GM23338 (cell line): Measurements from ENCODE around the gene TNNI3K. TPM values are rescaled to one million over a fixed set of nuclear protein-coding genes. Genes with fewer than 3 reads are reported as not detected.

Experiments
- ATAC-seq: fragments of 200-7000 bp; cut with Tn5 transposase; 3 replicates; pipeline ENCODE4 v1.9.1; 2020
- DNase-seq: peaks from one replicate; pipeline ENCODE4 v3.0.0-alpha.2; 2015; ENCODE audit warnings: low spot score
- H2AFZ ChIP-seq: fragments of 200-600 bp; sonication (generic); 2 replicates; pipeline ENCODE4 v1.8.0; 2016; ENCODE audit warnings: antibody characterized with exemption, mild to moderate bottlenecking, moderate library complexity
- H3F3A ChIP-seq: fragments of 200-600 bp; sonication (generic); replicated peaks from 2 replicates; pipeline ENCODE4 v1.8.0; 2017; ENCODE audit warnings: antibody characterized with exemption, mixed run types, low read depth
- H3K27ac ChIP-seq: fragments of 200-600 bp; sonication (generic); 2 replicates; pipeline ENCODE4 v1.6.1; 2016; ENCODE audit warnings: low read depth
- H3K27me3 ChIP-seq: fragments of 200-600 bp; sonication (generic); 2 replicates; pipeline ENCODE4 v1.8.0; 2016; ENCODE audit warnings: mild to moderate bottlenecking, mixed run types, moderate library complexity; ENCODE audit not compliant: insufficient read depth
- H3K36me3 ChIP-seq: fragments of 200-600 bp; sonication (generic); 2 replicates; pipeline ENCODE4 v1.8.0; 2016; ENCODE audit warnings: mild to moderate bottlenecking; ENCODE audit not compliant: insufficient read depth
- H3K4me1 ChIP-seq: fragments of 200-600 bp; sonication (generic); 2 replicates; pipeline ENCODE4 v1.8.0; 2016; ENCODE audit warnings: mild to moderate bottlenecking, moderate library complexity; ENCODE audit not compliant: insufficient read depth
- H3K4me2 ChIP-seq: fragments of 200-600 bp; sonication (generic); 2 replicates; pipeline ENCODE4 v1.7.1; 2017; ENCODE audit warnings: mixed run types
- H3K4me3 ChIP-seq: fragments of 200-600 bp; sonication (generic); 2 replicates; pipeline ENCODE4 v1.6.1; 2016; ENCODE audit warnings: mixed run types
- H3K79me2 ChIP-seq: fragments of 200-600 bp; sonication (generic); replicated peaks from 2 replicates; pipeline ENCODE4 v1.8.0; 2017; ENCODE audit warnings: mild to moderate bottlenecking; ENCODE audit not compliant: insufficient read depth
- H3K9me2 ChIP-seq: fragments of 200-600 bp; sonication (generic); 2 replicates; pipeline ENCODE4 v1.8.0; 2017; ENCODE audit not compliant: insufficient read depth
- H4K20me1 ChIP-seq: fragments of 200-600 bp; sonication (generic); replicated peaks from 2 replicates; pipeline ENCODE4 v1.8.0; 2017; ENCODE audit warnings: mild to moderate bottlenecking; ENCODE audit not compliant: insufficient read depth
- H3K27ac Mint-ChIP-seq: 2 replicates; pipeline ENCODE4 v1.8.0; 2020; ENCODE audit warnings: inconsistent platforms, mild to moderate bottlenecking, moderate library complexity, mixed read lengths
- H3K27me3 Mint-ChIP-seq: 3 replicates; pipeline ENCODE4 v1.8.0; 2022; ENCODE audit warnings: low read depth, mild to moderate bottlenecking, moderate library complexity, mixed read lengths, inconsistent platforms; ENCODE audit not compliant: insufficient read depth, poor library complexity
- H3K36me3 Mint-ChIP-seq: 3 replicates; pipeline ENCODE4 v1.8.0; 2021; ENCODE audit warnings: low read depth, mild to moderate bottlenecking, inconsistent platforms, moderate library complexity, mixed read lengths
- H3K4me1 Mint-ChIP-seq: 3 replicates; pipeline ENCODE4 v1.8.0; 2020; ENCODE audit warnings: mild to moderate bottlenecking, inconsistent platforms, mixed read lengths
- H3K4me3 Mint-ChIP-seq: 3 replicates; pipeline ENCODE4 v1.8.0; 2021; ENCODE audit warnings: moderate library complexity, mild to moderate bottlenecking, inconsistent platforms, mixed read lengths
- H3K9me3 Mint-ChIP-seq: 3 replicates; pipeline ENCODE4 v1.8.0; 2020; ENCODE audit warnings: moderate library complexity, mild to moderate bottlenecking, inconsistent platforms, mixed read lengths
- CREB1 ChIP-seq: fragments of 250-450 bp; sonication (Bioruptor Pico); IDR thresholded peaks from 2 replicates; pipeline ENCODE4 v1.5.0; 2020; ENCODE audit warnings: low read depth, mild to moderate bottlenecking, moderate library complexity
- CTCF ChIP-seq, 2 experiments: fragments of 200-600 bp in 1 of 2; sonication (generic) in 1 of 2; conservative IDR thresholded peaks; 2 replicates each; pipeline versions ENCODE4 v1.5.1 to v1.6.1; 2016 to 2017; ENCODE audit warnings: antibody characterized with exemption in 2 of 2, low read depth in 2 of 2, mild to moderate bottlenecking in 2 of 2, moderate library complexity in 1 of 2
- EZH2 ChIP-seq: fragments of 200-600 bp; sonication (generic); IDR thresholded peaks from one replicate; pipeline ENCODE4 v1.8.0; 2017; ENCODE audit warnings: antibody characterized with exemption, mild to moderate bottlenecking, low read depth; ENCODE audit not compliant: unreplicated experiment
- EZH2phosphoT487 ChIP-seq: fragments of 200-600 bp; sonication (generic); IDR thresholded peaks from one replicate; pipeline ENCODE4 v1.8.1; 2018; ENCODE audit warnings: antibody characterized with exemption; ENCODE audit not compliant: unreplicated experiment
- JUNB ChIP-seq: IDR thresholded peaks from one replicate; pipeline ENCODE4 v1.6.1; 2016; ENCODE audit warnings: antibody characterized with exemption; ENCODE audit not compliant: unreplicated experiment
- POLR2AphosphoS5 ChIP-seq: IDR thresholded peaks from 2 replicates; pipeline ENCODE4 v1.6.1; 2016; ENCODE audit warnings: antibody characterized with exemption, low read depth
- ZNF114 ChIP-seq: fragments of 250-450 bp; sonication (Bioruptor Pico); IDR thresholded peaks from 2 replicates; pipeline ENCODE4 v1.5.0; 2020; ENCODE audit warnings: mild to moderate bottlenecking, moderate library complexity
- ZNF331 ChIP-seq: fragments of 250-450 bp; sonication (Bioruptor Pico); IDR thresholded peaks from 2 replicates; pipeline ENCODE4 v1.5.0; 2020; ENCODE audit warnings: low read depth, mild to moderate bottlenecking, moderate library complexity
- polyA plus RNA-seq: library from polyadenylated mRNA; unstranded; fragments of >200 nt; fragmentation: Nextera tagmentation; extraction: Ambion mirVana; gene quantifications from 2 replicates; pipeline ENCODE4 v1.2.1, GENCODE V29; 2016
- total RNA-seq: library from RNA; depleted of rRNA; stranded (reverse); fragments of >200 nt; shearing (Covaris generic); gene quantifications from 2 replicates; pipeline ENCODE4 v1.2.3, GENCODE V29; 2014
- TF ChIP-seq, protein P1 (sequence below): IDR thresholded peaks from one replicate; pipeline ENCODE4 v1.6.1; 2018; ENCODE audit warnings: antibody characterized with exemption; ENCODE audit not compliant: unreplicated experiment

The TNNI3K gene
- total and polyA plus RNA-seq, 2 experiments from 2014 or later = not detected

DNA sequence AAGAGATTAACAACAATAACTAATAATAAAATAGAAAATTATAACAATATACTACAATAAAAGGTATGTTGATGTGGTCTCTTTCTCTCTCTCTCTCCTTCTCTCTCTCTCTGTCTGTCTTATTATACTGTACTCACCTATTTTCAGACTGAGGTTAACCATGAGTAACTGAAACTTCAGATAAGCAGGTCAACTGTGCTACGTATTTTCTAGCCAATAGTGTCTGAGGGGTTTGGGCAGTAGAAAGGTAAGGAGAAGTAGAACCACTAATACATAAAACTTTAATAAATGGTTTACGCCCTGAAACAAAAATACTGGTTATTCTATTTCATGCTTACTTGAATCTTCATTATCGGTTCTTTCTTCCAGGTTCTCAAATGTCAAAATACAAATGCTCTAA lies 348.2 kb downstream of the TNNI3K start:
- Mint-ChIP-seq H3K36me3 (no peaks in the 10 kb centered on the region), H3K4me1 (peaks cover 6% of the 10 kb centered on the region), H3K27me3 (no peaks in the 10 kb centered on the region), H3K27ac (no peak overlapping the region), H3K9me3 (no peaks in the 10 kb centered on the region), H3K4me3 (no peak overlapping the region)
- H3K36me3 ChIP-seq = no peaks in the 10 kb centered on the region
- no peaks in the 10 kb centered on the region for H3K27me3 ChIP-seq
- H2AFZ ChIP-seq = no peak overlapping the region
- TF ChIP-seq POLR2AphosphoS5 (no peak), CTCF (conservative IDR thresholded peaks at IDR 0.05; ENCODE audit: low read depth in 2 of 2) (no peak), ZNF114 (CRISPR knock-in tag) (no peak), CREB1 (CRISPR knock-in tag) (no peak), EZH2 (no peak), ZNF331 (no peak), JUNB (no peak), EZH2phosphoT487 (no peak)
- TF ChIP-seq, protein P1, sequence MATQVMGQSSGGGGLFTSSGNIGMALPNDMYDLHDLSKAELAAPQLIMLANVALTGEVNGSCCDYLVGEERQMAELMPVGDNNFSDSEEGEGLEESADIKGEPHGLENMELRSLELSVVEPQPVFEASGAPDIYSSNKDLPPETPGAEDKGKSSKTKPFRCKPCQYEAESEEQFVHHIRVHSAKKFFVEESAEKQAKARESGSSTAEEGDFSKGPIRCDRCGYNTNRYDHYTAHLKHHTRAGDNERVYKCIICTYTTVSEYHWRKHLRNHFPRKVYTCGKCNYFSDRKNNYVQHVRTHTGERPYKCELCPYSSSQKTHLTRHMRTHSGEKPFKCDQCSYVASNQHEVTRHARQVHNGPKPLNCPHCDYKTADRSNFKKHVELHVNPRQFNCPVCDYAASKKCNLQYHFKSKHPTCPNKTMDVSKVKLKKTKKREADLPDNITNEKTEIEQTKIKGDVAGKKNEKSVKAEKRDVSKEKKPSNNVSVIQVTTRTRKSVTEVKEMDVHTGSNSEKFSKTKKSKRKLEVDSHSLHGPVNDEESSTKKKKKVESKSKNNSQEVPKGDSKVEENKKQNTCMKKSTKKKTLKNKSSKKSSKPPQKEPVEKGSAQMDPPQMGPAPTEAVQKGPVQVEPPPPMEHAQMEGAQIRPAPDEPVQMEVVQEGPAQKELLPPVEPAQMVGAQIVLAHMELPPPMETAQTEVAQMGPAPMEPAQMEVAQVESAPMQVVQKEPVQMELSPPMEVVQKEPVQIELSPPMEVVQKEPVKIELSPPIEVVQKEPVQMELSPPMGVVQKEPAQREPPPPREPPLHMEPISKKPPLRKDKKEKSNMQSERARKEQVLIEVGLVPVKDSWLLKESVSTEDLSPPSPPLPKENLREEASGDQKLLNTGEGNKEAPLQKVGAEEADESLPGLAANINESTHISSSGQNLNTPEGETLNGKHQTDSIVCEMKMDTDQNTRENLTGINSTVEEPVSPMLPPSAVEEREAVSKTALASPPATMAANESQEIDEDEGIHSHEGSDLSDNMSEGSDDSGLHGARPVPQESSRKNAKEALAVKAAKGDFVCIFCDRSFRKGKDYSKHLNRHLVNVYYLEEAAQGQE = no peak
- H3K9me2 ChIP-seq = no peaks in the 10 kb centered on the region
- H3K4me1 ChIP-seq = no peaks in the 10 kb centered on the region
- no peak for ATAC-seq
- H3F3A ChIP-seq = no peaks in the 10 kb centered on the region
- H3K27ac ChIP-seq = no peak overlapping the region
- H3K4me3 ChIP-seq = no peak overlapping the region
- no peak overlapping the region for H3K4me2 ChIP-seq
- no peaks in the 10 kb centered on the region for H3K79me2 ChIP-seq
- no peak for DNase-seq
- no peaks in the 10 kb centered on the region for H4K20me1 ChIP-seq

DNA sequence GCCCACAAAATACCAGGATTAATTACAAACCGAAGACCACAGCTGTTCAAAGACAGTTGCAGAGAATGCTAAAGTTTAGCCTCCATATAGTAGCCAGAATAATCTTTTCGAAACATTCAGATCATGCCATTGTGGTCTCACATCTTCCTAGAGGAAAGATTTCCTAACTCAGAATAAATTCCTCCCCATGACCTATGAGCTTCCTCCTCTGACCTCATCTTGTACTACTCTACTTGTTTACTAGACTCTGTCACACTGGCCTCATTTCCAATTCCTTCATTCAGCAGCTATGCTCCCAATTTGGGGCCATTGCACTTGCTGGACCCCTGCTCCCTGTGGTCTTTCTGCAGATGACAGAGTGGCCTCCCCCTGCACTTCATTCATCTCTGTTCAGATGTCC lies 349.0 kb downstream of the TNNI3K start:
- H3F3A ChIP-seq = no peaks in the 10 kb centered on the region
- H3K27me3 ChIP-seq = no peaks in the 10 kb centered on the region
- H3K9me2 ChIP-seq = peaks cover under 1% of the 10 kb centered on the region; the same call in 1 of the 2 replicates
- no peaks in the 10 kb centered on the region for H3K27me3 Mint-ChIP-seq
- no peaks in the 10 kb centered on the region for H3K79me2 ChIP-seq
- no peak overlapping the region for H3K27ac Mint-ChIP-seq
- no peaks in the 10 kb centered on the region for H4K20me1 ChIP-seq
- TF ChIP-seq JUNB (no peak), ZNF331 (no peak), POLR2AphosphoS5 (no peak)
- H3K4me3 Mint-ChIP-seq = no peak overlapping the region
- no peaks in the 10 kb centered on the region for H3K9me3 Mint-ChIP-seq
- no peak overlapping the region for H3K27ac ChIP-seq
- H3K36me3 ChIP-seq = no peaks in the 10 kb centered on the region
- no peak overlapping the region for H3K4me2 ChIP-seq
- DNase-seq (no peak), ATAC-seq (no peak)
- no peak overlapping the region for H2AFZ ChIP-seq
- H3K4me1 Mint-ChIP-seq = peaks cover 6% of the 10 kb centered on the region
- no peaks in the 10 kb centered on the region for H3K4me1 ChIP-seq
- no peaks in the 10 kb centered on the region for H3K36me3 Mint-ChIP-seq
- no peak overlapping the region for H3K4me3 ChIP-seq
